ENCODE results near the gene EIF4EBP3. TPM values are rescaled to one million over a fixed set of nuclear protein-coding genes. Genes with fewer than 3 reads are reported as not detected.

EIF4EBP3 gene
- total and polyA plus RNA-seq, 9 of the 15 experiments (the other 6 are each of a cell fraction or from before 2014, with no cell fraction given): 1.3 to 7.5 (median 3.8) TPM

GRCh38 chr5:140547508-140548299 lies at the start of gene EIF4EBP3 (continued):
- TF ChIP-seq REST (IDR thresholded peaks at IDR 0.05; ENCODE audit: borderline replicate concordance) (peak; percentile 82), REST (CRISPR knock-in tag; IDR thresholded peaks at IDR 0.05; ENCODE audit: low read depth) (peak; percentile 71; the same call in 1 of the 2 replicates), ARID2 (IDR thresholded peaks at IDR 0.05) (no peak), TAF15 (IDR thresholded peaks at IDR 0.05; ENCODE audit: low read depth, low read length) (no peak), MAX (CRISPR knock-in tag; IDR thresholded peaks at IDR 0.05) (peak; percentile 97), THRAP3 (IDR thresholded peaks at IDR 0.05; ENCODE audit: borderline replicate concordance) (peak; percentile 61; the same call in 1 of the 2 replicates), MEIS2 (IDR thresholded peaks at IDR 0.05; ENCODE audit: partially characterized antibody) (peak; percentile 66), NR3C1 (CRISPR knock-in tag; IDR thresholded peaks at IDR 0.05) (no peak), ZBTB40 (IDR thresholded peaks at IDR 0.05) (no peak), ZBTB40 (CRISPR knock-in tag; IDR thresholded peaks at IDR 0.05) (no peak)
